ENCODE results near the gene SLC38A6. TPM values are rescaled to one million over a fixed set of nuclear protein-coding genes. Genes with fewer than 3 reads are reported as not detected.

Gene SLC38A6
- total and polyA plus RNA-seq, 2 of the 8 experiments (the other 6 are each of a cell fraction or from before 2014, with no cell fraction given) = 8.1 to 9.8 TPM

- Histone ChIP-seq H3K4me1 (replicated peaks in 1 of 4; ENCODE audit: control insufficient read depth in 3 of 4, insufficient read depth in 4 of 4, low read length in 3 of 4) (no peaks in the 10 kb centered on the region), H2BK5ac (ENCODE audit: low read depth, low read length) (no peak overlapping the region), H2BK12ac (ENCODE audit: low read depth, low read length) (no peak overlapping the region), H4K8ac (ENCODE audit: extremely low read depth, insufficient read depth, low read length) (no peak overlapping the region), H3K14ac (ENCODE audit: insufficient read length) (no peak overlapping the region), H3K23me2 (ENCODE audit: low read depth, low read length) (no peaks in the 10 kb centered on the region), H3K9me3 (ENCODE audit: insufficient read depth in 2 of 2, low read depth in 1 of 2, low read length in 1 of 2) (no peaks in the 10 kb centered on the region), H3K27ac (ENCODE audit: low read depth, low read length) (no peak overlapping the region), H3K79me1 (ENCODE audit: low read depth, low read length) (no peaks in the 10 kb centered on the region), H4K91ac (replicated peaks; ENCODE audit: insufficient read length, low read length) (no peak overlapping the region), H3K79me2 (ENCODE audit: control insufficient read depth in 1 of 2, insufficient read depth in 2 of 2, low read length in 2 of 2) (no peaks in the 10 kb centered on the region), H3K27me3 (replicated peaks in 1 of 4; ENCODE audit: control insufficient read depth in 3 of 4, extremely low read depth in 1 of 4, insufficient read depth in 3 of 4, low read length in 3 of 4) (no peaks in the 10 kb centered on the region), H2BK15ac (ENCODE audit: low read length) (no peak overlapping the region), H3K4ac (replicated peaks; ENCODE audit: insufficient read length, low read depth, low read length) (no peak overlapping the region), H2BK120ac (replicated peaks; ENCODE audit: low read depth, low read length) (no peak overlapping the region), H3K9ac (replicated peaks in 1 of 4; ENCODE audit: extremely low read depth in 1 of 4, low read depth in 3 of 4, low read length in 3 of 4) (no peak overlapping the region), H2BK20ac (ENCODE audit: low read length) (no peak overlapping the region), H3K56ac (replicated peaks; ENCODE audit: insufficient read length, low read depth, low read length) (no peak overlapping the region), H3K23ac (ENCODE audit: insufficient read length) (no peak overlapping the region), H4K5ac (ENCODE audit: insufficient read length, low read depth, low read length) (no peak overlapping the region), H3K36me3 (ENCODE audit: control insufficient read depth in 2 of 4, insufficient read depth in 4 of 4, low read length in 3 of 4) (no peaks in the 10 kb centered on the region), H4K20me1 (replicated peaks in 1 of 2; ENCODE audit: control insufficient read depth in 1 of 2, insufficient read depth in 2 of 2, low read length in 2 of 2) (no peaks in the 10 kb centered on the region), H3K4me2 (ENCODE audit: insufficient read depth in 1 of 2, low read depth in 2 of 2, low read length in 2 of 2) (no peak overlapping the region), H2AK5ac (ENCODE audit: low read depth, low read length) (no peak overlapping the region), H3K4me3 (ENCODE audit: extremely low read depth in 1 of 4, insufficient read depth in 2 of 4, low read depth in 3 of 4, low read length in 4 of 4) (no peak overlapping the region), H3K18ac (ENCODE audit: extremely low read depth, low read length) (no peak overlapping the region), H2AFZ (ENCODE audit: low read length) (no peak overlapping the region)
- DNase-seq (ENCODE audit: low read depth in 1 of 2, low spot score in 2 of 2) (no peak), FAIRE-seq (no peak)
- POLR2A ChIA-PET (ENCODE audit: partially characterized antibody) = interaction anchor here (1.2 kb wide), 1 partner anchor 9 kb away, joined by 3 read pairs; no protein-coding TSS in a partner anchor
- CTCF ChIA-PET (ENCODE audit: partially characterized antibody) = interaction anchor here (1.0 kb wide), 1 partner anchor 11 kb away, joined by 3 read pairs; no protein-coding TSS in a partner anchor
- no peak for TF ChIP-seq YY1 (IDR thresholded peaks at IDR 0.05; ENCODE audit: low read depth, low read length)
- TF ChIP-seq SUZ12 (IDR thresholded peaks at IDR 0.05; ENCODE audit: low read length) = no peak
- TF ChIP-seq KDM1A (IDR thresholded peaks at IDR 0.05; ENCODE audit: borderline replicate concordance, low read length) = no peak
- no peak for TF ChIP-seq MAFK (IDR thresholded peaks at IDR 0.05; ENCODE audit: low read depth, low read length)
- TF ChIP-seq KDM5A (IDR thresholded peaks at IDR 0.05; ENCODE audit: low read length) = no peak
- no peak for TF ChIP-seq PHF8 (conservative IDR thresholded peaks at IDR 0.05; ENCODE audit: low read depth, low read length)
- WGBS, 2 experiments (ENCODE audit: extremely low coverage in 1 of 2, insufficient coverage in 1 of 2, insufficient read length in 1 of 2, insufficient replicate concordance in 2 of 2, low coverage in 1 of 2, low lambda C conversion rate in 2 of 2, missing lambda C conversion rate in 1 of 2) = 89% methylated on average over 8 of the region's 8 CpGs; no CpG with 5 or more reads in 1 of the 2 experiments
These were observed 47.0 kb upstream of the SLC38A6 start for GRCh38 chr14:60933920-60934655.
